ENCODE results near the gene HOXD10.
A peak's percentile ranks its signal among the peaks of the same experiment; 100 is the strongest.

The HOXD10 gene

GRCh38 chr2:176138526-176138922 lies 21.9 kb downstream of the HOXD10 start:
- DNase-seq (ENCODE audit: insufficient read length), result no peak
- no peak for TF ChIP-seq POLR2AphosphoS5 (IDR thresholded peaks at IDR 0.05; ENCODE audit: low read depth, low read length)
- TF ChIP-seq TAF1 (IDR thresholded peaks at IDR 0.05; ENCODE audit: borderline replicate concordance, low read depth, low read length), result no peak
- no peak for TF ChIP-seq POLR2A (IDR thresholded peaks at IDR 0.05; ENCODE audit: low read depth, low read length)

GRCh38 chr2:176138923-176139660 lies 22.5 kb downstream of the HOXD10 start:
- FAIRE-seq, result no peak
- no peak for TF ChIP-seq POLR2AphosphoS5 (IDR thresholded peaks at IDR 0.05; ENCODE audit: low read depth, low read length)
- TF ChIP-seq POLR2A (IDR thresholded peaks at IDR 0.05; ENCODE audit: low read depth, low read length), result no peak
- TF ChIP-seq TAF1 (IDR thresholded peaks at IDR 0.05; ENCODE audit: borderline replicate concordance, low read depth, low read length), result no peak
- DNase-seq (ENCODE audit: insufficient read length), result no peak

More at GRCh38 chr2:176138526-176138922, 21.9 kb downstream of the HOXD10 start:
- FAIRE-seq, result no peak

GRCh38 chr2:176139661-176140512 lies 23.3 kb downstream of the HOXD10 start:
- DNase-seq (ENCODE audit: insufficient read length) (no peak), FAIRE-seq (no peak)

GRCh38 chr2:176140513-176141317 lies 24.1 kb downstream of the HOXD10 start:
- FAIRE-seq, result peak; percentile 93
- TF ChIP-seq TAF1 (IDR thresholded peaks at IDR 0.05; ENCODE audit: borderline replicate concordance, low read depth, low read length) (no peak), POLR2AphosphoS5 (IDR thresholded peaks at IDR 0.05; ENCODE audit: low read depth, low read length) (no peak), POLR2A (IDR thresholded peaks at IDR 0.05; ENCODE audit: low read depth, low read length) (no peak)
- DNase-seq (ENCODE audit: insufficient read length), result peak; percentile 92

More at GRCh38 chr2:176139661-176140512, 23.3 kb downstream of the HOXD10 start:
- TF ChIP-seq POLR2A (IDR thresholded peaks at IDR 0.05; ENCODE audit: low read depth, low read length), result no peak

GRCh38 chr2:176142281-176142680 lies 25.7 kb downstream of the HOXD10 start:
- no peak for DNase-seq (ENCODE audit: insufficient read length)
- TF ChIP-seq TAF1 (IDR thresholded peaks at IDR 0.05; ENCODE audit: borderline replicate concordance, low read depth, low read length) (no peak), POLR2AphosphoS5 (IDR thresholded peaks at IDR 0.05; ENCODE audit: low read depth, low read length) (no peak), POLR2A (IDR thresholded peaks at IDR 0.05; ENCODE audit: low read depth, low read length) (no peak)
- FAIRE-seq, result no peak

- no peak for FAIRE-seq
- no peak for DNase-seq (ENCODE audit: insufficient read length)
- TF ChIP-seq TAF1 (IDR thresholded peaks at IDR 0.05; ENCODE audit: borderline replicate concordance, low read depth, low read length), result no peak
- TF ChIP-seq POLR2A (IDR thresholded peaks at IDR 0.05; ENCODE audit: low read depth, low read length), result no peak
- TF ChIP-seq POLR2AphosphoS5 (IDR thresholded peaks at IDR 0.05; ENCODE audit: low read depth, low read length), result no peak
These were observed 28.7 kb downstream of the HOXD10 start for GRCh38 chr2:176145085-176145969.

- DNase-seq (ENCODE audit: insufficient read length), result no peak
- FAIRE-seq, result no peak
These were observed 29.5 kb downstream of the HOXD10 start for GRCh38 chr2:176146101-176146500.

GRCh38 chr2:176146645-176147044 lies 30.1 kb downstream of the HOXD10 start:
- no peak for FAIRE-seq
- TF ChIP-seq TAF1 (IDR thresholded peaks at IDR 0.05; ENCODE audit: borderline replicate concordance, low read depth, low read length) (no peak), POLR2A (IDR thresholded peaks at IDR 0.05; ENCODE audit: low read depth, low read length) (no peak), POLR2AphosphoS5 (IDR thresholded peaks at IDR 0.05; ENCODE audit: low read depth, low read length) (no peak)
- DNase-seq (ENCODE audit: insufficient read length), result no peak

More at GRCh38 chr2:176146101-176146500, 29.5 kb downstream of the HOXD10 start:
- no peak for TF ChIP-seq POLR2AphosphoS5 (IDR thresholded peaks at IDR 0.05; ENCODE audit: low read depth, low read length)
- no peak for TF ChIP-seq TAF1 (IDR thresholded peaks at IDR 0.05; ENCODE audit: borderline replicate concordance, low read depth, low read length)
- no peak for TF ChIP-seq POLR2A (IDR thresholded peaks at IDR 0.05; ENCODE audit: low read depth, low read length)

- TF ChIP-seq POLR2AphosphoS5 (IDR thresholded peaks at IDR 0.05; ENCODE audit: low read depth, low read length), result no peak
- TF ChIP-seq TAF1 (IDR thresholded peaks at IDR 0.05; ENCODE audit: borderline replicate concordance, low read depth, low read length), result no peak
- TF ChIP-seq POLR2A (IDR thresholded peaks at IDR 0.05; ENCODE audit: low read depth, low read length), result no peak
- no peak for DNase-seq (ENCODE audit: insufficient read length)
- FAIRE-seq, result no peak
These were observed 30.7 kb downstream of the HOXD10 start for GRCh38 chr2:176147210-176147799.

Data from GM12892 (cell line).